GM11168 (cell line): Measurements from ENCODE around the gene TEKT5.

ENCODE experiments used
- in situ Hi-C: fragments of 300-500 bp; cut with MboI; formaldehyde crosslinking; loops from one replicate; pipeline ENCODE4 v1.12.0; 2022; ENCODE audit warnings: low sequenced_read_pairs; ENCODE audit not compliant: unreplicated experiment

TEKT5 gene

DNA sequence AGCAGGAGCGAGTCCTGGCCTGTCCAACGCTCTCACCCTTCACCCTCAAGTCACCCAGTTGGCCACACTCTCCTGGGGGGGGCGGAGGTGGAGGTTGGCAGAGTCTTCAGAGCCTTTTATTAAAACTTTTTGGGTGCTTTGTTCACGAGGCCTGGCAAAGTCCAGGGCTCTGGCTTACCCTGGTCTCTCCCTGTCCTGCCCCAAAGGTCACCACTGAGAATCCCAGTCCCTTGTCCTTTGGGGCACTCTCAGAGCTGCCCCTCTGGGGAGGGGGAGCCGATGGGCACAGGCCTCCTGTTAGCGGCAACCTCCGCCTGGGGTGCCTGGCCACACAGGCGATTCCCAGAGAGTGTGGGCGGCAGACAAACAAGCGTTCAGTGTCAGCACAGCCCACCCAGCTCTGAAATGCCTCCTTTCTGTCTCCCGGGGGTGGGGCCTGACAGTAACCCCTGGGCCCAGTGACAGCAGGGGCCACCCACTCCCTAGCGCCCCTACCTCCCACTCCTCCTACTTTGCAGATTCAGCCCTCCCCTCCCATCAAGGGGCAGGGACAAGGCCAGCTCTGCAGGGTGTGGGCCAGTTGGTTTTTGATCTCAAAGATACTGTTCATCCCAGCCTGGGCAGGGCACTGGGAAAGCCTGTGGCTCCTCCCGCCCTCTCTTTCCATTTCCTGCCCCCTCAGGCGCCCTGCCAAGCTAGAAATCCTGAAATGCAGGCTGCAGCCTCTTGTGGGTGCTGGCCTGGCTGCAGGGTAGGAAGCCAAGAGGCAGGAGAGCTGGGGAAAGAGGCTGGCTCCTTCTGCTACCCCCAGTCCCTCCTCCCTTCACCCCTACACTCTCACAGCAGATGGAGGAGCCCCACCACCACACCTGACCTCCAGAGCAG, 77.7 kb downstream of the TEKT5 start:
- in situ Hi-C loops = no loop called here

DNA sequence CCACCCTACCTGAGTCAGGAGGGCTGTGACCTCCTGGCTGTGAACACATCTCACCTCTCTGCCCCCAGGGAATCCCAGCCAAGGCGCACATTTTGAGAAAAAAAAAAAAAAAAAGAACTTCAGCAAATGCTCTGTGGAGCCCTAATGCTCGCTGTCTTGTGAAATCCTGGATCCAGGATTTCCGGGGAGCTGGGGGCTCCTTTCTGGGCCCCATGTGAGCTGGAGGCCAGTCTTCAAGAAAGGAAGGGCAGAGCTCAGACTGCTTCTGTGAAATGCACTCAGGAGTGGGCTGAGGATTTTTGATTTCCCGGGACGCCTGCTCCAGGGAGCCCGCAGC, 78.3 kb downstream of the TEKT5 start:
- in situ Hi-C loops = no loop called here

DNA sequence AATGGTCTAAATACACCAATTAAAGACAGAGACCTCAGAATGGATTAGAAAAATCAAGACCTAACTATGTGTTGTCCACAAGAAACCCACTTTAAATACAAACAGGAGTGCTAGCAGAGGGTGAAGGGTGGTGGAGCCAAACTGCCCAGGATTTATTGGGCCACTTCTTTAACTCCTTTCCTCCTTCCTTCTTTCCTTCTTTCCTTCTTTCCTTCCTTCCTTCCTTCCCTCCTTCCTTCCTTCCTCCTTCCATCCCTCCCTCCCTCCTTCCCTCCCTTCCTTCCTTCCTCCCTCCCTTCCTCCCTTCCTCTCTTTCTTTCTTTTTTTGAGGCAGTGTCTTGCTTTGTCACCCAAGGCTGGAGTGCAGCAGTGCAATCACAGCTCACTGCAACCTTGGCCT, 80.0 kb downstream of the TEKT5 start:
- in situ Hi-C loops = no loop called here

DNA sequence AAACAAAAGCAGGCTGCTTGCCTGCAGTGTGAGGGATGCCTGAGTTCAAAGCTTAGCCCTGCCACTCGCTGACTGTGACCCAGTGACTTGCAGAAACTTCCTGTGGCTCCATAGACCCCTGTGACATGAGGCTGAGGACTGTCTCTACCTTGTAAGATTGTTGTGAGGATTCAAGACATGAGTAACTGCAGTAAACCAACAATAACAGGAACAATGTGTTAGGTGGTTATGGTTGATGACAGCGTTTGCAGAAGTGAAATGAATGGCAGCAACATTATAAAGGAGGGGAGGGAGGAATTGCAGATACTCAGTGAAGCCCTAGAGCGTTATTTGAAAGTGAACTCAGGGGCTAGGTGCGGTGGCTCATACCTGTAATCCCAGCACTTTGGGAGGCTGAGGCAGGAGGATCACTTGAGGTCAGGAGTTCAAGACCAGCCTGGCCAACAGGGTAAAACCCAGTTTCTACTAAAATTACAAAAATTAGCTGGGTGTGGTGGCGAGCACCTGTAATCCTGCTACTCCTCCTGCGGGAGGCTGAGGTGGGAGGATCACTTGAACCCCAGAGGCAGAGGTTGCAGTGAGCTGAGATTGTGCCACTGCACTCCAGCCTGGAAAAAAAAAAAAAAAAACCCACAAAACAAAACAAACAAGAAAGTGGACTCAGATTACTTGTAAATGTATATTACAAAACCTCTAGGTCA, 80.8 kb downstream of the TEKT5 start:
- in situ Hi-C loops = no loop called here

DNA sequence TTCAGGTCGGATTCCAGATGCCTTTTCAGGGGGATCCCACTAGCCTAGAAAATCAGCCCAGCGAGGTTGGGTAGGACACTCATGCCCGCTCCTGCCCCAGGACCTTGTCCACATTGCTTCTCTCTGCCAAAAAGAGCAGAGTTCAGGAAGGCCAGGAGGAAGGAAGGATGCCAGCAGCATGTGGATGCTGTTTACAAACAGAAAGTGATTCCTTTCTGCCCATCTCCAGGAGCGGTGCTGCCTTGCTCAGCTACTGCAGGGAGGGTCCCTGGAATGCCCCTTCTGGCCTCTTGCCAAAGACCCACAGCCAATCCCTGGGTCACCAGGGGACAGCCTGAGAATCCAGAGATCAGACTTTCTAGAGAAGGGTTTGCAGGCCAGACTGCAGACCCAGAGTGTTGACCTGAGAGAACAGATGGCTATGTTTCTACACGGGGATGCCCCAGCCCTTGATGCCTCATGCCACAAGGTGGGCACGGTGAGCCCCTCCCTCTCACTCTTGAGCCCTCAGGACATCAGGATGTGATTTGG, 82.0 kb downstream of the TEKT5 start:
- in situ Hi-C loops = no loop called here

DNA sequence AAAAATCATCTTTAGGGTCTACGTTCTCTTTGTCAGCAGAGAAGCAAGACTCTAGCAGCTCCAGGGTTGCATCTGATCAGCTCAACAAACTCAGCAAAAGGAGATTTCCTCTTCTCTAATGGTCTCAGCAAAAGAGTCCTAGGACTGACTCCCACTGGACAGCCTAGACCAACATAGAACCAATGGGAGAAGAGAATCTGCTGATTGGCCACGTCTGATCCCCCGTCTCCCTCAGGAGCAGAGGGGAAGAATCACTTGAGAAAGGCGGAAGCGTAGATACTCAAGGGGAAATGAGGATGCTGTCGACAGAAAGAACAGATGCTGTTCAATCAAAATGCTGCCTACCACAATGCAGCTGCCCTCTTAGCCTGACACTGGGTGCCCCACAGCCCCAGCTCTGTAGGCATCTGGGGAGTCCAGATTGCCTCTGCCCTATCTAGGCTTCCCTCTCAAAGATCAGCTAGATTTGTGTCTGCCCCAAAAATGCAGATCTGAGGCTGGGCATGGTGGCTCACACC, 82.8 kb downstream of the TEKT5 start:
- in situ Hi-C loops = no loop called here

DNA sequence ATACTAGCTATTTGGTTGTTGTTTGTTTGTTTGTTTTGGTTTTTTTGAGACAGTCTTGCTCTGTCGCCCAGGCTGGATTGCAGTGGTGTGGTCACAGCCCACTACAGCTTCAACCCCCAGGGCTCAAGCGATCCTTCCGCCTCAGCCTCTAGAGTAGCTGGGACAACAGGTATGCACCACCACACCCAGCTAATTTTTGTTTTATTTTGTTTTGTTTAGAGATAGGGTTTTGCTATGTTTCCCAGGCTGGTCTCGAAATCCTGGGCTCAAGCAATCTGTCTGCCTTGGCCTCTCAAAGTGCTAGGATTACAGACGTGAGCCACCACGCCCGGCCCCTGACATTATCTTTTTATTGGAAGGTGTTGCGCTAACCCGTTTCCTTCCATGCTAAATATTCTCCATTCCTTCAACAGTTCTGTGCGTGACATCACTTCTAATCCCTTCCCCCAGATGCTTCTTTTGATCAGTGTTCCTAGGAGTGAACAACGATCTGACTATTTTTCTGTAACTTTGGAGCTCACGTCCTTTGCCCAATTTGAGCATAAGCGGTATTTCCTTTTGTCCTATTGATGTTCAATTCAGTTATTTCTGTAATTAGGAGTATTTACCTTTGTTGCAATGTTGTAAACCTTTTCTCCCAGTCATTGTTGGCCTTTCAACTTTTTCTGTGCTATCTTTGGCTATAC, 84.1 kb downstream of the TEKT5 start:
- in situ Hi-C loops = no loop called here

DNA sequence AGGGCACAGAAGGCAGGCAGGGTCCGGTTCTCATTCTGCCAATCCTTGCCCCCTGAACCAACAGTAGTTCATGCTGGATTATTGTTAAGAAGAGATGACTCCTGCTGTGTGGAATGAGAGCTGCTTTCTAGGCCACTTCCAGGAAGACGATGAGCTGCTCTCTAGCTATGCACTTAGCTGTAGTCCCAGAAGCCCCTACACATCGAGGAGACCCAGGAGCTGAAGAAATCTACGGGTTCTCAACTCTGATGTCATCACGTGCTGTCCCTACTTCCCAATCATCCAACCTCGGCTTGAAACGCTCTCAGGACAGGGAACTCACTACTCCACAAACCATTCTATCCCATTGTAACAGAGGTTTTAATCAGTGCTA, 85.3 kb downstream of the TEKT5 start:
- in situ Hi-C loops = no loop called here

DNA sequence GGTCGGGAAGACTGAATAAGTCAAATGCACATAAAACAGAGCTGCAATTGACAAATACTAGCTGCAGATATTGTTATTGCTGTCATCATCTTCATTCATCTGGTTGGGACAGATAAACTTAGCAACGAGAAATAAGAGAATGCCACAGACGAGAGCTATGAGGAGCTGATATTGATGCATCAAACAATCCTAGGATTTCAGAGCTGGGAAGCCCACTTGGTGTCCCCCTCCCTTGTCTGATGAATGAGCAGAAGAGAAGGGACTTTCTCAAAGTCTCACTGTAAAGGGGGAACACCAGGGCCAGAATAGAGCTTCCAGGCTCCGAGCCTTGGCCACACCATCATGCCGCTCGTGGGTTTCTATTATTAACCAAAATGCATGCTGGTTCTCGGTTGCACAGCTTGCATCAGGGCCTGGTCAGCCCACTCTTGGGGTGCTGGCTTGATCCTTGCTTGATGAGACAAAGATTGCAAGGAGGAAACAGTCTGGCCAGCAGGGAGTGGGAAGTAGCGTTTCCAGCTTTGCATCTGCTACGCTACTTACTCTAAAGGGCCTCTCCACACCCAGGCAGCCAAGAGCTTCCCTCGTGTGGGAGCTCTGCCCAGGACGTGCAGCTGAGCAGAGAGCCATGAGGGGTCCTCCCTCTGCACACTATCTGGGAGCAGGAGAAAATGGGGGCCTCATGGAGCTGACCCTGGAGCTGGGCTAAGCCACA, 85.9 kb downstream of the TEKT5 start:
- in situ Hi-C loops = no loop called here

DNA sequence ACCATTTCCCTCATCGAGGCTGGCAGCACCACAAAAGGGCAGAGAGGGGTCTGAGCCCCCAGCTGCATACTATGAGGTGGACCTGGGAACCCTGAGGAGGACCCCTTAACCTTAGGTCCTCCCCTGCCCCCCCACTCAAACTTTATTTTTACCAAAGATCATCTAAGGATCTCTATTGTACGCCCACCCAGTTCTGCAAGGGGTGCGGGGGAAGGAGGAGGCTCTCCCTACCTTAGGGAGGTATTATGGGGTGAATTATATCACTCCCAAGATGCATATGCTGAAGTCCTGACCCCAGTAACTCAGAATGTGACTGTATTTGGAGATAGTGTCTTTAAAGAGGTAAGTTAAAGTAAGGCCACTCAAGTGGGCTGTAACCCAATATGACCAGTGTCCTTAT, 87.6 kb downstream of the TEKT5 start:
- in situ Hi-C loops = no loop called here

DNA sequence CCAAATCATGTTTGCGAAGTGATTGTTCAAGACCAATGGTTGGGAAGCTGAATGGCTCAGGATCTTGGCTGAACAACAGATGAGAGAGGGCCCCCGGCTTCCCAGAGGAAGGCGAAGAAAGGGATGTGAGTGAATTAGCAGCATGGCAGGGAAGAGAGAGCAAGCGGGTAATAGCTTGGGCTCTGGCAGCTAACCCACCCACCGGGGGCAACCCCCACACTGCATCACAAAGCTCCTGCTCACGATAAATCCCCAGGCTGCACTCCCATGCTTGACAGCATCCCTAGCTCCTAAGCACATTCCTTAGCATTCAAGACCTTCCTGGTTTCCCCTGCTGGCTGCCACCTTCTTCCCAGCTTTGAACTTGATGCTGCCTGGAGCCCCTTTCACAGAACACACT, 88.1 kb downstream of the TEKT5 start:
- in situ Hi-C loops = no loop called here

DNA sequence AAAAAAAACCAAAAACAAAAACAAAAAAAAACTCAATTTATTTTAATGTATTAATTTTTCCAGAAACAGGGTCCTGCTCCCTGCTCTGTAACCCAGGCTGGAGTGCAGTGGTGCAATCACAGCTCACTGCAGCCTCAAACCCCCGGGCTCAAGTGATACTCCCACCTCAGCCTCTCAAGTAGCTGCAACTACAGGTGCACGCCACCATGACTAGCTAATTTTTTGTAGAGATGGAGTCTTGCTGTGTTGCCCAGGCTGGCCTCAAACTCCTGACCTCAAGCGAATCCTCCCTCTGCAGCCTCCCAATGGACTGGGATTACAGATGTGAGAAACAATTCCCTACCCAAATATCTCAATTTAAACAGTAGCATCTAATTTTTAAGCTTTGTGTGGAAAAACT, 89.1 kb downstream of the TEKT5 start:
- in situ Hi-C loops = no loop called here

DNA sequence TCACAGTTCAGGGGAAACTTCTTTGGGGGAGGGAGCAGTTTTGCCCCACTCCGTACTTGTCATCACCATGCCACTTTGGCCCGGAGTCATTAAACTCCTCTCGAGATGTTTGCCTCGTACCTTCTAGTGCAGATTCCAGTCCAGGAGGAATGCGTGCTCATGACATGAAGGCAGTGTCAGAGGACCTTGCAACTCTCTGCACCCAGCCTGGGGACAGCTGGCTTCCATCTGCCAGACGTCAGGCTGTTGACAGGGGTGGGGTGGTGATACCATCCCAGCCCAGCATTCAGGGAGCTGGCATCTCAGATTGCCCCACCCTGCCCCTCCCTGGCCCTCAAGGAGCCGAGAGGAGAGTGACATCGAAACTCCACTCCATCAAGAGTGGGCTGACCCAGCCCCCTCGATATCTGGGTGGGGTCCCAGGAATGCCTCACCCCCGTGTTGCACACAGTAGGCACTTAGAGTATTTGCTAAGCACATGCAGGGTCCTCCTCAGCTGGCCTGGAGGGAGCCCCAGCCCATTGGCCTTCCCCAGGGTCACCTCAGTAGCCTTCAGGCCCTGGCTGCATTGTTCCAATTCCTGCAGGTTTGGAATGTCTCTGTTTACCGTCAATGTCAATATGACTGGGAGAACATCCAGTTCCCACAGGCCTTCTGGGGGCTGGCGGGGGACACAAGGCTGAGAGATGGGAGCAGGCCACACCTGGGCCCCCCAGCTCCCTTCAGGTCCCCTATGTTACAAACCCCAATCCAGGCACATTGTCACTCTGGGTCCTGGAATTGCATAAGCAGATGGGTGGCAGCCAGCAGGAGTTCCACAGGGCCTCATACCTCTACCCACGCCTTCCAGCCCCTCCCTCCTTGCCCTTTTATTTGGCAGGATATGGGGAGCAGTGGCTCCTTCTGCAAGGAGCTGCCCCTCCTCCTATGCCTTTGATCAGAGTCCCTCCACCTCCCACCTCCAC, 93.0 kb downstream of the TEKT5 start:
- in situ Hi-C loops = no loop called here

DNA sequence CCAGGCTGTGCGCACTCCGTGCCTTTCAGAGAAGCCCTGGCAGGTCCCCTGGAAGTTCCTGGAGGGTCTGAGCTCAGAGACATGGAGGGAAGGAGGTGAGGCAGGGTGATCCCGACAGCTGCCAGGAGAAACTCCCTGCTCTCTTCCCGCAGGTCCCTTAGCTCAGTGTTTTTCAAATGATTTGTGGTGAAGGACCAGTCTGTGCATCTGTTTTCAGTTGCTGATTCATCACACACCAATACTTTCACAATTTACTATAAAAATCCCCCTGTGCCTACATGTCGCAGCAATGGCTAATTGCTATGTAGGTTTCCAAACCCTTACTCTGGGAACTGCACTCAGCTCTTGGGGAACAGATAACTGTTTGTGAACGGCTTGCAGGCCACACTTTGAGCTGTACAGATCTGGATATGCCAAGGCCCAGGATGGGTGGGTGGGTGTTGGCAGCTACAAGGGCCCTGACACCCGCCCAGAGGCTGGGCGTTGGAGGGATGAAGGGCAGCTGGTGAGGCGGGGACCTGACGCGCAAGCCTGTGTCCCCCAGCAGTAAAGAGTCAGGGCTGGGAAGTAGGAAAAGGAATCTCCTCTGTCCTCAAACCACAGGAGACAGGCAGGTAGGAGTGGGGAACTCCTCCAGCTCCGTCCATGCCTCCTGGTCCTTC, 93.8 kb downstream of the TEKT5 start:
- in situ Hi-C loops = no loop called here

DNA sequence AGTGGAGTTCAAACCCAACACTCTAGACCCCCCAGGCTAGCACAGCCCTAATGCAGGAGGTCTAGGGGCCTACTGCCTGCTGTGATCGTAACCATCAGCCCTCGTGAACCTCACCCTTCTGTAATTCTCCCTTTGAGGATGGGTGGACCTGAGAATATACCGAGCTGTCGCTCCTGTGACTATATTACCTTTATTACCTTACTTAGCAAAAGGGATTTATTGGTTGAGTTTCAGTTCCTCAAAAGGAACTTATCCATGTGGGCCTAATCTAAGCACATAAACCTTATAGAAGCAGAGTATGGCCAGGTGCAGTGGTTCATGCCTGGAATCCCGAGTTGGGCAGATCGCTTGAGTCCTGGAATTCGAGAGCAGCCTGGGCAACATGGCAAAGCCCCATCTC, 95.1 kb downstream of the TEKT5 start:
- in situ Hi-C loops = no loop called here

DNA sequence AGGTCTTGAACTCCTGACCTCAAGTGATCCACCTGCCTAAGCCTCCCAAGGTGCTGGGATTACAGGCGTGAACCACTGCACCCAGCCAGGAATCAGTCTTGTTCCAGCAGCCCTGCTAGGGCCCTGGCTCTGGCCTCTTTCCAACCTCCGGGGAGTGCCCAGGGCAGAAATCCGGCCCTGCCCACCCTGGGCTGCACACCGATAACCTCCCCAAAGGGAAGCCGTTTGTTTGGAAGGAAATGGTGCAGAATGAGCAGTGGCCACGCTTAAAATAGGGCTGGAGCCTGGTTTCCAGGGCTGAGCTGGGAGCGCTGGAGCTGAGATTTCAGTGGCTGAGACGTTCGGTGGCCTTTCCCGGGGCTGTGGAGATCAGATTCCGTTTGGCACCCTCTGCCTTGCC, 96.6 kb downstream of the TEKT5 start:
- in situ Hi-C loops = no loop called here

DNA sequence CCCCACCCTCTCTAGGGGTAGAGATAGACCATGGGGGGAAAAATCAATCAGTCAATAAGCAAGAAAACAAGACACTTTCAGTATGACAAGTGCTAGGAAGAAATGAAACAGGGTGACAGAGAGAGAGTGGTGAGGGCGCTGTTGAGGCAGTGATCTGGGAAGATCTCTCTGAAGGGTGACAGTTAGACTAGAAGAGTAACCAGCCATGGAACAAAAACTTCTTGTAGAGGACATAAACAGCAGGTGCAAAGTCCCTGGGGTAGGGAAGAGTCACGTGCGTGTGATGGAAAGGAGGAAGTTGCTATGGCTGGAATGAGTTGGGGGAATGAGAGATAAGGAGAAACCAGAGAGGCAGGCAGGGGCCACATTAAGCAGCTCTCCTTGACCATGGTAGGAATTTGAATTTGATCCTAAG, 97.5 kb downstream of the TEKT5 start:
- in situ Hi-C loops = no loop called here

DNA sequence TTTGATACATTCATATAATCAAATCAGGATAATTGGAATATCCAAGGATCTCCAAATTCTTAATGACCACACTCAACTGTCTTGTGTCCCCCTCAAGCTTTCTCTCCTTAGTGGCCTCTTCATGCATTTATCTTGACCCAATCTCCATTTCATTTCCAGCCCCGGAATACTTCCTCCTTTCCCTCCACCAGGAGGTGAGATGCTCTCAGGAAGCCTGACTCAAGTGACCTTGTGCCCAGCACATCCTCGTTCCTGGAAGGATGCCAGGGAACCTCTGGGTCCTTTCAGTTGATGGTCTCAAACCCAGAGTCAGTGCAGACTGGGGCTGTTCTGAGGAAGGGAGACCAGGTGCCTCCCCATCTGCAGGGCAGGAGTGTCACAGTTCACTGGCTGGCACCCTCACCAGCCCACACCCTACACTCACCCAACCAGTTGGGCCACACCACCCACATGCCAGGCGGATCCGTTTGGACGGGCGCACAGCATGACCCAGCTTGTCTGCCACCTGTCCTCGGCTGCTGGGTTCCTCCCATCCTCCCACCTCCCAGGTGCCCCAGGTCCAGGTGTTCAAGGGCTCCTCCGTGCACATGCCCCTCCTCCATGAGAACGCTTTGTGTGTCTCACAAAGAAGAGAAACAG, 100.3 kb downstream of the TEKT5 start:
- in situ Hi-C loops = no loop called here
